Suprapubic skin (tissue), 4 donors: ENCODE data around the gene DNAJC11. TPM values are rescaled to one million over a fixed set of nuclear protein-coding genes. Genes with fewer than 3 reads are reported as not detected.

Experiments
- DNase-seq, 2 donors: peaks; one replicate each; pipeline ENCODE4 v3.0.0-alpha.2; 2019; ENCODE audit warnings: low spot score in 2 of 2
- H3K27ac ChIP-seq: fragments of 200-600 bp; sonication (generic); one replicate; pipeline ENCODE4 v1.5.1; 2019
- H3K27me3 ChIP-seq: fragments of 200-600 bp; sonication (generic); one replicate; pipeline ENCODE4 v1.5.1; 2019
- H3K36me3 ChIP-seq: fragments of 200-600 bp; sonication (generic); one replicate; pipeline ENCODE4 v1.5.1; 2019
- H3K4me1 ChIP-seq: fragments of 200-600 bp; sonication (generic); one replicate; pipeline ENCODE4 v1.5.1; 2019
- H3K4me3 ChIP-seq: fragments of 200-600 bp; sonication (generic); one replicate; pipeline ENCODE4 v1.5.1; 2019; ENCODE audit warnings: mild to moderate bottlenecking
- H3K9me3 ChIP-seq: fragments of 200-600 bp; sonication (generic); one replicate; pipeline ENCODE4 v1.5.1; 2019
- EP300 ChIP-seq: sonication (generic); formaldehyde crosslinking; IDR thresholded peaks from one replicate; pipeline ENCODE4 v1.6.1; 2017; ENCODE audit warnings: antibody characterized with exemption
- POLR2A ChIP-seq, 2 donors: fragments of 450-650 bp; IDR thresholded peaks; one replicate each; pipeline ENCODE4 v1.6.1; 2017; ENCODE audit warnings: antibody characterized with exemption in 2 of 2, mild to moderate bottlenecking in 2 of 2, moderate library complexity in 2 of 2
- POLR2AphosphoS5 ChIP-seq, 3 donors: sonication (generic); formaldehyde crosslinking; IDR thresholded peaks; one replicate each; pipeline ENCODE4 v1.6.1; 2017; ENCODE audit warnings: antibody characterized with exemption in 3 of 3
- WGBS: methylation state at CpG from one replicate; pipeline ENCODE4 v1.1.5; 2018; 5-methylcytosine and 5-hydroxymethylcytosine counted together
- total RNA-seq, 4 donors: library from RNA; depleted of rRNA; stranded (reverse); fragments of >200 nt; gene quantifications; one replicate each; pipeline ENCODE4 v1.1.0, GENCODE V29; 2016
- TF ChIP-seq, protein P1 (sequence below), 2 donors: fragments of 200-600 bp in 1 of 2; fragments of 450-650 bp in 1 of 2; sonication (generic) in 1 of 2; IDR thresholded peaks; one replicate each; pipeline ENCODE4 v1.5.1; 2016 to 2019; ENCODE audit warnings: antibody characterized with exemption in 2 of 2, mild to moderate bottlenecking in 1 of 2, moderate library complexity in 1 of 2

The DNAJC11 gene
- total RNA-seq, 4 donors from 2014 or later, result 22.9 to 53.0 (median 31.4) TPM

DNA sequence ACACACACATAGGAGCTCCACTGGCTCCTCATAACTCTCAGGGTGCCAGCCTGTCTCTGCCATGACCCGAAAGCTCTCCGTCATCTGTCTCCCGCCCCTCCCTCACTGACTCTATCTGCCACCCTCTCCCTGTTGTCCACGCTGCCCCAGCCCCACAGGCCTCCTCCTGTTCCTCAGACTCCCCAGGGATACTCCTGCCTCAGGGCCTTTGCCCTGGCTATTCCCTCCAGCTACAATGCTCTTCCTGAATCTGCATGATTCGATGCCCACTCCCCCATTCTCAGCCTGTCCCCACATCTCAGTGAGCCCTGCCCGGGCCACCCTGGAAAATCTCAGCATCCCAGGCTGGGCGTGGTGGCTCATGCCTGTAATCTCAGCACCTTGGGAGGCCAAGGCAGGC, 24.6 kb upstream of the DNAJC11 start:
- Histone ChIP-seq H3K4me1 (peaks cover 5% of the 10 kb centered on the region), H3K27me3 (no peaks in the 10 kb centered on the region), H3K27ac (no peak overlapping the region), H3K4me3 (no peak overlapping the region), H3K36me3 (no peaks in the 10 kb centered on the region), H3K9me3 (no peaks in the 10 kb centered on the region)
- no peak for TF ChIP-seq POLR2A (IDR thresholded peaks at IDR 0.05)
- no peak for TF ChIP-seq EP300
- TF ChIP-seq POLR2AphosphoS5 (IDR thresholded peaks at IDR 0.05), result no peak
- WGBS, result 95% methylated on average over 7 of the region's 7 CpGs
- DNase-seq, result no peak

DNA sequence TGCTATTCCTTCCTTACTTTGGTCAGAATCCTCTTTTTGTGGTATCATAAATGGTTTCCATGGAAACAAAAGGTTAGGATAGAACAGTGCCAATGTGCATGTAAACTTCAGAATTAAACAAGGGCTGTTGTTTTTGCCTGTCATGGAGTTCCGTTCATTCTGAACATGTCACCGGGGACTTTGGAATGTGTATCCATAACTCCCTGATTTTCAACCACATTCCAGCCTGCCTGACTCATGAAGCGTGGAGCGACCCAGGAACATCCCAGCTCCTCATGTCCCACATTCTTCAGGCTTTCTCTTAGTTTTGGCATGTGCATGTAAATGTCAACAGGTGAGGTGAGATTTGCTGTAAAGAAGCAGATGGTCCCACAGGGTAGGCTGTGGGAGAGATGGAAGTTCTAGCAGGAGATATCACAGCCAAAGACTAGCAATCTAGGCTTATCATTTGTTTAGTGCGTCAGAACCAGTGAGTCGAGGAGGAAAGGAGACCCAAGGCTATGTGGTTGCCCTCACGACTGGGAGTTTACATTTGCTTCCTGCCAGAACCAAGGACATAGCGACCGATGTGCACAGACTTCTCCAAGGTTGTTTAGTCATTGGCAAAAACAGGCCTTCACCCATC, 23.0 kb upstream of the DNAJC11 start:
- 58% methylated on average over 9 of the region's 9 CpGs for WGBS
- H3K9me3 ChIP-seq, result no peaks in the 10 kb centered on the region
- H3K4me1 ChIP-seq, result peaks cover 5% of the 10 kb centered on the region
- no peaks in the 10 kb centered on the region for H3K27me3 ChIP-seq
- H3K4me3 ChIP-seq, result no peak overlapping the region
- DNase-seq, result no peak
- TF ChIP-seq POLR2A (IDR thresholded peaks at IDR 0.05) (no peak), POLR2AphosphoS5 (IDR thresholded peaks at IDR 0.05) (no peak), EP300 (no peak)
- TF ChIP-seq, protein P1, sequence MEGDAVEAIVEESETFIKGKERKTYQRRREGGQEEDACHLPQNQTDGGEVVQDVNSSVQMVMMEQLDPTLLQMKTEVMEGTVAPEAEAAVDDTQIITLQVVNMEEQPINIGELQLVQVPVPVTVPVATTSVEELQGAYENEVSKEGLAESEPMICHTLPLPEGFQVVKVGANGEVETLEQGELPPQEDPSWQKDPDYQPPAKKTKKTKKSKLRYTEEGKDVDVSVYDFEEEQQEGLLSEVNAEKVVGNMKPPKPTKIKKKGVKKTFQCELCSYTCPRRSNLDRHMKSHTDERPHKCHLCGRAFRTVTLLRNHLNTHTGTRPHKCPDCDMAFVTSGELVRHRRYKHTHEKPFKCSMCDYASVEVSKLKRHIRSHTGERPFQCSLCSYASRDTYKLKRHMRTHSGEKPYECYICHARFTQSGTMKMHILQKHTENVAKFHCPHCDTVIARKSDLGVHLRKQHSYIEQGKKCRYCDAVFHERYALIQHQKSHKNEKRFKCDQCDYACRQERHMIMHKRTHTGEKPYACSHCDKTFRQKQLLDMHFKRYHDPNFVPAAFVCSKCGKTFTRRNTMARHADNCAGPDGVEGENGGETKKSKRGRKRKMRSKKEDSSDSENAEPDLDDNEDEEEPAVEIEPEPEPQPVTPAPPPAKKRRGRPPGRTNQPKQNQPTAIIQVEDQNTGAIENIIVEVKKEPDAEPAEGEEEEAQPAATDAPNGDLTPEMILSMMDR (IDR thresholded peaks at IDR 0.05), result no peak
- H3K36me3 ChIP-seq, result no peaks in the 10 kb centered on the region
- no peak overlapping the region for H3K27ac ChIP-seq

DNA sequence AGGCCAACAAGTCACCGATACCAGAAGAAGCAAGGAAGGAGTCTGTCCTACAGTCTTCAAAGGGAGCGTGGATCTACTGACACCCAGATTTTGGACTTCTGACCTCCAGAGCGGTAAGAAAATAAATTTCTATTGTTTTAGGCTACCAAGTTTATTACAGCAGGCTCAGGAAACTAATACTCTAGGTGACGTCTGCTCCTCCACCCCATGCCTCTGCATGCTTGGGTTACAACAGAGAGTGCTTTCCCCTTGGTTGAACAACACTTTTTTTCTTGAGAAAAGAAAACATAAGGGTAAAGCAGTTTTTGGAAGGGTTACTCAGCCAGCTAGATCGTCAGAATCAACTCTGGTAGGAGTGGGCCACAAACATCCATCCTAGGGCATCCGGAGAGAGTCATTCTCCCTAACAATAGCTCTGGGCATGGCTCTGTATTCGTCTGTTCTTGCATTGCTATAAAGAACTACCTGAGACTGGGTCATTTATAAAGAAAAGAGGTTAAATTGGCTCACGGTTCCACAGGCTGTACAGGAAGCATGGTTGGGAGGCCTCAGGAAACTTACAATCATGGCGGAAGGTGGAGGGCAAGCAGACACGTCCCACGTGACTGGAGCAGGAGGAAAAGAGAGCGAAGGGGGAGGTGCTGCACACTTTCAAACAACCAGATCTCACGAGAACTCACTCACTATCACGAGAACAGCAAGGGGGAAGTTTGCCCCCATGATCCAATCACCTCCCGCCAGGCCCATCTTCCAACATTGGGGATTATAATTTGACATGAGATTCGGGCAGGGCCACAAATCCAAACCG, 22.2 kb upstream of the DNAJC11 start:
- H3K27ac ChIP-seq, result no peak overlapping the region
- 72% methylated on average over 17 of the region's 17 CpGs for WGBS
- no peak overlapping the region for H3K4me3 ChIP-seq
- H3K36me3 ChIP-seq, result no peaks in the 10 kb centered on the region
- no peak for DNase-seq
- no peaks in the 10 kb centered on the region for H3K9me3 ChIP-seq
- H3K27me3 ChIP-seq, result no peaks in the 10 kb centered on the region
- H3K4me1 ChIP-seq, result peaks cover 5% of the 10 kb centered on the region
- TF ChIP-seq, protein P1 (IDR thresholded peaks at IDR 0.05), result no peak
- TF ChIP-seq POLR2A (IDR thresholded peaks at IDR 0.05) (no peak), EP300 (no peak), POLR2AphosphoS5 (IDR thresholded peaks at IDR 0.05) (no peak)

DNA sequence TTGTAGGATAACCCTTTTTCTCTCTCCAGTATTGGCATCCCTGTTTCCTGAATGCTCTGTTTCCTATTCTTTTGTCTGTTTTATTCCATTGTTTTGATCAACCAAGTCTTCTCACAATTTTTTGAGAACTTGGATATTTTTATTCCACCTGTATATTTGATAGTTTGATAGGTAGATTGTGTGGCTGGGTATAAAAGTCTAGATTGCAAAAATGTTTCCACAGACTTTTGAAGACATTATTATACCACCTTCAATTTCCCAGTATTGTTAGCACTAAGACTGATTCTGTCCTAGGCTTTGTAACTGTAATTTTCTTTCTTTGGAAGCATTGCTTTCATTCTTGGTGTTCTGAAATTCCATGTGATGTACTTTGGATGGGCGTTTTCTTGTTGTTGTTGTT, 9.6 kb upstream of the DNAJC11 start:
- H3K27ac ChIP-seq, result no peak overlapping the region
- no peak overlapping the region for H3K4me3 ChIP-seq
- 83% methylated on average over 1 of the region's 1 CpG for WGBS
- peaks cover 4% of the 10 kb centered on the region for H3K27me3 ChIP-seq
- TF ChIP-seq EP300 (no peak), POLR2AphosphoS5 (IDR thresholded peaks at IDR 0.05) (no peak), POLR2A (IDR thresholded peaks at IDR 0.05) (no peak)
- TF ChIP-seq, protein P1 (IDR thresholded peaks at IDR 0.05), result no peak
- DNase-seq, result no peak
- no peaks in the 10 kb centered on the region for H3K36me3 ChIP-seq
- no peaks in the 10 kb centered on the region for H3K9me3 ChIP-seq
- H3K4me1 ChIP-seq, result no peaks in the 10 kb centered on the region

DNA sequence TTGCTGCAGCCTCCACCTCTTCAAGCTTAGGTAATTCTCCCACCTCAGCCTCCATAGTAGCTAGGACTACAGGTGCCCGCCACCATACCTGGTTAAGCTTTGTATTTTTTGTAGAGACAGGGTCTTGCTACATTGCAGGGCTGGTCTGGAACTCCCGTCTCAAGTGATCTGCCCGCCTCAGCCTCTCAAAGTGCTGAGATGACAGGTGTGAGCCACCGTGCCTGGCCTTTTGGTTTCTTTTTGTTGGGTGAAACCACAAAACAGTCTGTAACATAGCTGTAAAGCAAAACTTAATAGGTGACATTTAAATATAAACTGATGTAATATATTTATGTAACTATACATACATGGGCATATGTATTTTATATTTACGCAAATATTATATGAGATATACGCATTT, 3.1 kb upstream of the DNAJC11 start:
- WGBS, result 92% methylated on average over 6 of the region's 6 CpGs
- H3K27me3 ChIP-seq, result peaks cover 4% of the 10 kb centered on the region

More for the DNA sequence above, 3.1 kb upstream of the DNAJC11 start:
- H3K4me3 ChIP-seq, result no peak overlapping the region
- H3K9me3 ChIP-seq, result no peaks in the 10 kb centered on the region
- H3K4me1 ChIP-seq, result peaks cover 14% of the 10 kb centered on the region
- peak in 1 of 2 donors; percentile 12 for DNase-seq
- no peaks in the 10 kb centered on the region for H3K36me3 ChIP-seq
- TF ChIP-seq, protein P1 (IDR thresholded peaks at IDR 0.05), result no peak
- TF ChIP-seq EP300 (no peak), POLR2AphosphoS5 (IDR thresholded peaks at IDR 0.05) (no peak), POLR2A (IDR thresholded peaks at IDR 0.05) (no peak)
- H3K27ac ChIP-seq, result no peak overlapping the region
